HEK293 (cell line): ENCODE measurements around the gene CPNE1.
A peak's percentile ranks its signal among the peaks of the same experiment; 100 is the strongest.

Experiments used
- CTCF ChIA-PET: fragments of 350-600 bp; formaldehyde crosslinking; extraction: SDS; loops from one replicate; lab custom pipeline; 2021; ENCODE audit warnings: antibody characterized with exemption; lab: Yijun Ruan, JAX
- POLR2A ChIA-PET: fragments of 300-600 bp; formaldehyde crosslinking; extraction: SDS; loops from one replicate; lab custom pipeline; 2020; ENCODE audit warnings: antibody characterized with exemption, inconsistent platforms; lab: Yijun Ruan, JAX
- H3K27ac ChIP-seq: fragments of 200-500 bp; sonication (Bioruptor generic); 2 replicates; pipeline ENCODE4 v1.5.1; 2014; ENCODE audit warnings: low read depth, low read length, control low read depth, inconsistent platforms; ENCODE audit errors: extremely low read depth
- H3K36me3 ChIP-seq, 2 experiments: fragments of 200-500 bp in 1 of 2; sonication (Bioruptor generic) in 1 of 2; 1 replicate in 1 of 2; 2 replicates in 1 of 2; pipeline ENCODE4 v1.5.1; 2014 to 2017; ENCODE audit warnings: inconsistent platforms in 2 of 2, low read length in 2 of 2; ENCODE audit not compliant: control insufficient read depth in 2 of 2, insufficient read depth in 1 of 2
- H3K4me1 ChIP-seq: fragments of 200-500 bp; sonication (Bioruptor generic); 2 replicates; pipeline ENCODE4 v1.5.1; 2014; ENCODE audit warnings: mild to moderate bottlenecking, low read length, inconsistent platforms; ENCODE audit not compliant: control insufficient read depth, insufficient read depth
- H3K4me3 ChIP-seq: 2 replicates; pipeline ENCODE4 v1.5.1; 2011; ENCODE audit warnings: low read depth, mild to moderate bottlenecking, control low read depth, low read length, moderate library complexity
- H3K9me3 ChIP-seq: fragments of 200-500 bp; sonication (Bioruptor generic); 2 replicates; pipeline ENCODE4 v1.5.1; 2014; ENCODE audit warnings: low read depth, low read length, inconsistent platforms; ENCODE audit not compliant: control insufficient read depth, insufficient read depth
- EGR2 ChIP-seq: fragments of 450-650 bp; formaldehyde crosslinking; IDR thresholded peaks from 2 replicates; pipeline ENCODE4 v1.5.1; 2016; ENCODE audit warnings: low read depth, missing biosample characterization, missing genetic modification characterization
- GFI1B ChIP-seq: fragments of 450-650 bp; formaldehyde crosslinking; IDR thresholded peaks from 2 replicates; pipeline ENCODE4 v1.5.1; 2016; ENCODE audit warnings: missing biosample characterization, missing genetic modification characterization
- GLIS2 ChIP-seq: fragments of 450-650 bp; formaldehyde crosslinking; IDR thresholded peaks from 2 replicates; pipeline ENCODE4 v1.5.1; 2016; ENCODE audit warnings: missing biosample characterization, missing genetic modification characterization
- KLF8 ChIP-seq: fragments of 450-650 bp; formaldehyde crosslinking; IDR thresholded peaks from 2 replicates; pipeline ENCODE4 v1.5.1; 2016; ENCODE audit warnings: missing biosample characterization, missing genetic modification characterization
- KLF9 ChIP-seq: fragments of 450-650 bp; formaldehyde crosslinking; IDR thresholded peaks from 2 replicates; pipeline ENCODE4 v1.5.1; 2016; ENCODE audit warnings: missing biosample characterization, missing genetic modification characterization, low read depth
- MEIS1 ChIP-seq: sonication (generic); formaldehyde crosslinking; IDR thresholded peaks from 2 replicates; pipeline ENCODE4 v1.8.1; 2022; ENCODE audit warnings: missing genetic modification reagents, mild to moderate bottlenecking, borderline replicate concordance
- TRIM28 ChIP-seq: IDR thresholded peaks from 2 replicates; pipeline ENCODE4 v1.6.1; 2011; ENCODE audit warnings: low read length, control low read depth, borderline replicate concordance
- ZFHX2 ChIP-seq: fragments of 450-650 bp; formaldehyde crosslinking; conservative IDR thresholded peaks from 2 replicates; pipeline ENCODE4 v1.5.1; 2016; ENCODE audit warnings: missing biosample characterization, missing genetic modification characterization
- ZNF202 ChIP-seq: fragments of 450-650 bp; formaldehyde crosslinking; IDR thresholded peaks from 2 replicates; pipeline ENCODE4 v1.5.1; 2016; ENCODE audit warnings: missing biosample characterization, missing genetic modification characterization, borderline replicate concordance
- ZNF23 ChIP-seq: fragments of 450-650 bp; formaldehyde crosslinking; IDR thresholded peaks from 2 replicates; pipeline ENCODE4 v1.5.1; 2016; ENCODE audit warnings: missing biosample characterization, missing genetic modification characterization, borderline replicate concordance
- ZNF433 ChIP-seq: fragments of 450-650 bp; formaldehyde crosslinking; IDR thresholded peaks from 2 replicates; pipeline ENCODE4 v1.5.1; 2016; ENCODE audit warnings: missing biosample characterization, missing genetic modification characterization, low read depth
- ZNF501 ChIP-seq: fragments of 450-650 bp; formaldehyde crosslinking; IDR thresholded peaks from 2 replicates; pipeline ENCODE4 v1.5.1; 2016; ENCODE audit warnings: missing biosample characterization, missing genetic modification characterization
- ZNF558 ChIP-seq: fragments of 450-650 bp; formaldehyde crosslinking; IDR thresholded peaks from 2 replicates; pipeline ENCODE4 v1.5.1; 2016; ENCODE audit warnings: missing biosample characterization, missing genetic modification characterization
- ZNF600 ChIP-seq: fragments of 450-650 bp; formaldehyde crosslinking; IDR thresholded peaks from 2 replicates; pipeline ENCODE4 v1.5.1; 2016; ENCODE audit warnings: missing biosample characterization, missing genetic modification characterization
- ZNF629 ChIP-seq: fragments of 450-650 bp; formaldehyde crosslinking; IDR thresholded peaks from 2 replicates; pipeline ENCODE4 v1.5.1; 2017; ENCODE audit warnings: missing biosample characterization, missing genetic modification characterization
- ZNF792 ChIP-seq: fragments of 450-650 bp; formaldehyde crosslinking; IDR thresholded peaks from 2 replicates; pipeline ENCODE4 v1.5.1; 2016; ENCODE audit warnings: missing biosample characterization, missing genetic modification characterization
- ZNF843 ChIP-seq: fragments of 450-650 bp; formaldehyde crosslinking; IDR thresholded peaks from 2 replicates; pipeline ENCODE4 v1.5.1; 2016; ENCODE audit warnings: missing biosample characterization, missing genetic modification characterization
- TF ChIP-seq, protein P1 (sequence below): fragments of 450-650 bp; formaldehyde crosslinking; IDR thresholded peaks from 2 replicates; pipeline ENCODE4 v1.5.1; 2016; ENCODE audit warnings: missing biosample characterization, missing genetic modification characterization
- TF ChIP-seq, protein P2 (sequence below): fragments of 450-650 bp; formaldehyde crosslinking; IDR thresholded peaks from 2 replicates; pipeline ENCODE4 v1.5.1; 2016; ENCODE audit warnings: missing biosample characterization, missing genetic modification characterization
- TF ChIP-seq, protein P3 (sequence below): fragments of 450-650 bp; IDR thresholded peaks from 2 replicates; pipeline ENCODE4 v1.5.1; 2018; ENCODE audit warnings: missing biosample characterization, mild to moderate bottlenecking, missing genetic modification characterization
- TF ChIP-seq, protein P4 (sequence below): fragments of 450-650 bp; formaldehyde crosslinking; IDR thresholded peaks from 2 replicates; pipeline ENCODE4 v1.5.1; 2017; ENCODE audit warnings: missing biosample characterization, missing genetic modification characterization
- TF ChIP-seq, protein P5 (sequence below): fragments of 450-650 bp; formaldehyde crosslinking; IDR thresholded peaks from 2 replicates; pipeline ENCODE4 v1.5.1; 2016; ENCODE audit warnings: missing biosample characterization, missing genetic modification characterization
- TF ChIP-seq, protein P6 (sequence below): fragments of 450-650 bp; formaldehyde crosslinking; IDR thresholded peaks from 2 replicates; pipeline ENCODE4 v1.5.1; 2016; ENCODE audit warnings: missing biosample characterization, missing genetic modification characterization, borderline replicate concordance

Gene CPNE1

DNA sequence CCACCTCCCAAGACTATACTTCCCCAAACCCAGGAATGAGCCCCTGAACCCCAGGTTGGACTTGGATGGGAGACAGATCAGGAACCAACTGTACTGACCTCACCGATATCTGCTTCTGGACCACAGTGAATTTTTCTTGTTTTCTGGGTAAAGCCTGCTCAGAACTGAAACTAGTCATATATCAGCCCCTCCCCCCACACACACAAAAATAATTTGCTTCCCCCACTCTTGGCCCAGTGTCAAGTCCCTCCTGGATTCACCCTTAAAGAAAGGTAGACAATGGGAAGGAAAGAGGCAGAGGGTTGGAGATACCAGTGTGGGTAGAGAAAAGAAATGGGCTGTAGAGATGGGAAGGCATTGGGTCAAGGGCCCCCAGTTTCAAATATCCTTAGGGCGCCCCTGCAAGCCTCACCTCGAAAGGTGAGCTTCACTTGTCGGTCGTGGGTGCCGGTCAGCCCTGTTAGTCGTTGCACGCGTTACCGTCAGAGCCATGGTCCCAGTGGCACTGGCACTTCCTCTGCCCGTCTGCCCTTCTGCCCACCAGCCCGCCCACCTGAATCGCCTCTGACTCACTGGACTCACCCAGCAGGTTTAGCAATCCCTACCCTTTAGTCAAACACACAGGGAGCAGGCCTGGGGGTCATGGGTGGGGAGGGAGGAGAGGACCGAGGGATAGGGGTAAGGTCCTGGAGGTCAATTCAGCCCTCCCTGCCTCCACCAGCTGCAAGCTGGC lies 57.5 kb downstream of the CPNE1 start:
- POLR2A ChIA-PET, result interaction anchor here (0.5 to 0.7 kb wide), 2 partner anchors 8 to 148 kb away, joined by 7 to 9 read pairs; partner anchors contain the start of gene SPAG4
- no peaks in the 10 kb centered on the region for H3K4me1 ChIP-seq
- H3K27ac ChIP-seq, result no peak overlapping the region
- H3K4me3 ChIP-seq, result no peak overlapping the region
- CTCF ChIA-PET, result interaction anchor here (0.7 kb wide), 1 partner anchor 66 kb away, joined by 3 read pairs; no protein-coding TSS in a partner anchor
- H3K36me3 ChIP-seq, result no peaks in the 10 kb centered on the region
- no peaks in the 10 kb centered on the region for H3K9me3 ChIP-seq
- no peak for TF ChIP-seq ZNF792
- TF ChIP-seq, protein P1, sequence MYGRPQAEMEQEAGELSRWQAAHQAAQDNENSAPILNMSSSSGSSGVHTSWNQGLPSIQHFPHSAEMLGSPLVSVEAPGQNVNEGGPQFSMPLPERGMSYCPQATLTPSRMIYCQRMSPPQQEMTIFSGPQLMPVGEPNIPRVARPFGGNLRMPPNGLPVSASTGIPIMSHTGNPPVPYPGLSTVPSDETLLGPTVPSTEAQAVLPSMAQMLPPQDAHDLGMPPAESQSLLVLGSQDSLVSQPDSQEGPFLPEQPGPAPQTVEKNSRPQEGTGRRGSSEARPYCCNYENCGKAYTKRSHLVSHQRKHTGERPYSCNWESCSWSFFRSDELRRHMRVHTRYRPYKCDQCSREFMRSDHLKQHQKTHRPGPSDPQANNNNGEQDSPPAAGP (tag by site-specific recombination), result peak; percentile 14; the same call in 1 of the 2 replicates
- TF ChIP-seq GLIS2, result no peak
- no peak for TF ChIP-seq KLF8 (tag by site-specific recombination)
- TF ChIP-seq ZFHX2 (tag by site-specific recombination), result peak; percentile 76
- TF ChIP-seq EGR2, result peak; percentile 65

DNA sequence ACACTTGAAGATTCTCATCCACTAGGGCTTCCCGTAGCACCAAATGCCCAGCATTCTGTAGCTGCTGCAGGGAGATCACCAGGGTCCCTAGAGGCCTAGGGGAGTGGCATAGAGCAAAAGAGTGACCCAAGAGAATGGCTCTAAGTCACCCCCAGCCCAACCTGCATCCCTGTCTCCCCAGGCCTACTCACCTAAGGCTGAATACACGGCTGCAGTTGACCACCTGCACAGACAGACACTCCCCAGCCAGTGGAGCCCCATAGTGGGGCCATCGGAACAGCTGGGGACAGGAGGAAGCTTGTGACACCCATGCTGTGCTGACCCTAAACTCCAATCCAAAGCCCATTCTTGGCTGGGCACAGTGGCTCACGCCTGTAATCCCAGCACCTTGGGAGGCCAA lies 58.6 kb downstream of the CPNE1 start:
- no peaks in the 10 kb centered on the region for H3K4me1 ChIP-seq
- no peak overlapping the region for H3K4me3 ChIP-seq
- no peak overlapping the region for H3K27ac ChIP-seq
- TF ChIP-seq, protein P2, sequence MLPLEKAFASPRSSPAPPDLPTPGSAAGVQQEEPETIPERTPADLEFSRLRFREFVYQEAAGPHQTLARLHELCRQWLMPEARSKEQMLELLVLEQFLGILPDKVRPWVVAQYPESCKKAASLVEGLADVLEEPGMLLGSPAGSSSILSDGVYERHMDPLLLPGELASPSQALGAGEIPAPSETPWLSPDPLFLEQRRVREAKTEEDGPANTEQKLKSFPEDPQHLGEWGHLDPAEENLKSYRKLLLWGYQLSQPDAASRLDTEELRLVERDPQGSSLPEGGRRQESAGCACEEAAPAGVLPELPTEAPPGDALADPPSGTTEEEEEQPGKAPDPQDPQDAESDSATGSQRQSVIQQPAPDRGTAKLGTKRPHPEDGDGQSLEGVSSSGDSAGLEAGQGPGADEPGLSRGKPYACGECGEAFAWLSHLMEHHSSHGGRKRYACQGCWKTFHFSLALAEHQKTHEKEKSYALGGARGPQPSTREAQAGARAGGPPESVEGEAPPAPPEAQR (tag by site-specific recombination), result no peak
- TF ChIP-seq ZNF558, result no peak
- TF ChIP-seq GFI1B (tag by site-specific recombination), result no peak
- TF ChIP-seq ZNF501, result no peak
- no peak for TF ChIP-seq ZNF433 (tag by site-specific recombination)
- no peak for TF ChIP-seq ZNF629 (tag by site-specific recombination)
- TF ChIP-seq, protein P3, sequence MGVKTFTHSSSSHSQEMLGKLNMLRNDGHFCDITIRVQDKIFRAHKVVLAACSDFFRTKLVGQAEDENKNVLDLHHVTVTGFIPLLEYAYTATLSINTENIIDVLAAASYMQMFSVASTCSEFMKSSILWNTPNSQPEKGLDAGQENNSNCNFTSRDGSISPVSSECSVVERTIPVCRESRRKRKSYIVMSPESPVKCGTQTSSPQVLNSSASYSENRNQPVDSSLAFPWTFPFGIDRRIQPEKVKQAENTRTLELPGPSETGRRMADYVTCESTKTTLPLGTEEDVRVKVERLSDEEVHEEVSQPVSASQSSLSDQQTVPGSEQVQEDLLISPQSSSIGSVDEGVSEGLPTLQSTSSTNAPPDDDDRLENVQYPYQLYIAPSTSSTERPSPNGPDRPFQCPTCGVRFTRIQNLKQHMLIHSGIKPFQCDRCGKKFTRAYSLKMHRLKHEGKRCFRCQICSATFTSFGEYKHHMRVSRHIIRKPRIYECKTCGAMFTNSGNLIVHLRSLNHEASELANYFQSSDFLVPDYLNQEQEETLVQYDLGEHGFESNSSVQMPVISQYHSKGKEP (tag by site-specific recombination), result no peak
- TF ChIP-seq, protein P4, sequence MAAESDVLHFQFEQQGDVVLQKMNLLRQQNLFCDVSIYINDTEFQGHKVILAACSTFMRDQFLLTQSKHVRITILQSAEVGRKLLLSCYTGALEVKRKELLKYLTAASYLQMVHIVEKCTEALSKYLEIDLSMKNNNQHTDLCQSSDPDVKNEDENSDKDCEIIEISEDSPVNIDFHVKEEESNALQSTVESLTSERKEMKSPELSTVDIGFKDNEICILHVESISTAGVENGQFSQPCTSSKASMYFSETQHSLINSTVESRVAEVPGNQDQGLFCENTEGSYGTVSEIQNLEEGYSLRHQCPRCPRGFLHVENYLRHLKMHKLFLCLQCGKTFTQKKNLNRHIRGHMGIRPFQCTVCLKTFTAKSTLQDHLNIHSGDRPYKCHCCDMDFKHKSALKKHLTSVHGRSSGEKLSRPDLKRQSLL, result no peak
- TF ChIP-seq, all 188 proteins: peak for 0
- H3K9me3 ChIP-seq, result no peaks in the 10 kb centered on the region
- ChIA-PET POLR2A (no interaction called here), CTCF (interaction anchor here (0.6 to 1.7 kb wide), 2 partner anchors 14 to 300 kb away, joined by 3 to 4 read pairs; no protein-coding TSS in a partner anchor)
- no peaks in the 10 kb centered on the region for H3K36me3 ChIP-seq

DNA sequence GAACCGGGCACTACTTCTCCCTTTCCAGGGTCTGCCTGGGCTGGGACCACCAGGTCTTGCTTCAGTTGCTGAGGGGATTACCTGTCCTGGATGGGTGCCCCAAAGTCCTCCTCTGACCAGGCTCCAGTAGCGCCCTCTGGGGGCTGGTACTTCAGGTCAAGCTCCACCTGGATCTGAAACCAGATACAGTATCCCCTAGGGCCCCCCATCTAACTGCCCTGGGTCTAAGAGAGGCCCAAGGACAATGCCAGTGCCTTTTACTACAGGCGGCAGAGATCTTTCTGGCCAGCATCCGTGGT lies 60.3 kb downstream of the CPNE1 start:
- POLR2A ChIA-PET, result interaction anchor here (1.0 to 2.6 kb wide), 2 partner anchors 12 to 61 kb away, joined by 6 to 10 read pairs; partner anchors contain the start of gene SPAG4
- CTCF ChIA-PET, result interaction anchor here (0.6 to 1.0 kb wide), 6 partner anchors 8 to 63 kb away, joined by 3 to 6 read pairs (median 3); partner anchors contain the start of genes ERGIC3 and SPAG4
- no peaks in the 10 kb centered on the region for H3K4me1 ChIP-seq
- TF ChIP-seq, protein P5, sequence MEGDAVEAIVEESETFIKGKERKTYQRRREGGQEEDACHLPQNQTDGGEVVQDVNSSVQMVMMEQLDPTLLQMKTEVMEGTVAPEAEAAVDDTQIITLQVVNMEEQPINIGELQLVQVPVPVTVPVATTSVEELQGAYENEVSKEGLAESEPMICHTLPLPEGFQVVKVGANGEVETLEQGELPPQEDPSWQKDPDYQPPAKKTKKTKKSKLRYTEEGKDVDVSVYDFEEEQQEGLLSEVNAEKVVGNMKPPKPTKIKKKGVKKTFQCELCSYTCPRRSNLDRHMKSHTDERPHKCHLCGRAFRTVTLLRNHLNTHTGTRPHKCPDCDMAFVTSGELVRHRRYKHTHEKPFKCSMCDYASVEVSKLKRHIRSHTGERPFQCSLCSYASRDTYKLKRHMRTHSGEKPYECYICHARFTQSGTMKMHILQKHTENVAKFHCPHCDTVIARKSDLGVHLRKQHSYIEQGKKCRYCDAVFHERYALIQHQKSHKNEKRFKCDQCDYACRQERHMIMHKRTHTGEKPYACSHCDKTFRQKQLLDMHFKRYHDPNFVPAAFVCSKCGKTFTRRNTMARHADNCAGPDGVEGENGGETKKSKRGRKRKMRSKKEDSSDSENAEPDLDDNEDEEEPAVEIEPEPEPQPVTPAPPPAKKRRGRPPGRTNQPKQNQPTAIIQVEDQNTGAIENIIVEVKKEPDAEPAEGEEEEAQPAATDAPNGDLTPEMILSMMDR, result no peak
- TF ChIP-seq, protein P6, sequence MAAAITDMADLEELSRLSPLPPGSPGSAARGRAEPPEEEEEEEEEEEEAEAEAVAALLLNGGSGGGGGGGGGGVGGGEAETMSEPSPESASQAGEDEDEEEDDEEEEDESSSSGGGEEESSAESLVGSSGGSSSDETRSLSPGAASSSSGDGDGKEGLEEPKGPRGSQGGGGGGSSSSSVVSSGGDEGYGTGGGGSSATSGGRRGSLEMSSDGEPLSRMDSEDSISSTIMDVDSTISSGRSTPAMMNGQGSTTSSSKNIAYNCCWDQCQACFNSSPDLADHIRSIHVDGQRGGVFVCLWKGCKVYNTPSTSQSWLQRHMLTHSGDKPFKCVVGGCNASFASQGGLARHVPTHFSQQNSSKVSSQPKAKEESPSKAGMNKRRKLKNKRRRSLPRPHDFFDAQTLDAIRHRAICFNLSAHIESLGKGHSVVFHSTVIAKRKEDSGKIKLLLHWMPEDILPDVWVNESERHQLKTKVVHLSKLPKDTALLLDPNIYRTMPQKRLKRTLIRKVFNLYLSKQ (tag by site-specific recombination), result no peak
- TF ChIP-seq ZNF202 (tag by site-specific recombination) (no peak), ZNF23 (tag by site-specific recombination) (no peak), KLF9 (tag by site-specific recombination) (no peak), TRIM28 (no peak), ZNF600 (tag by site-specific recombination) (no peak), ZNF843 (tag by site-specific recombination) (no peak), MEIS1 (CRISPR knock-in tag) (no peak)

More for the DNA sequence above, 60.3 kb downstream of the CPNE1 start:
- H3K4me3 ChIP-seq, result no peak overlapping the region
- H3K36me3 ChIP-seq, result no peaks in the 10 kb centered on the region
- no peaks in the 10 kb centered on the region for H3K9me3 ChIP-seq
- no peak overlapping the region for H3K27ac ChIP-seq
